Retinal pigment epithelial cell (primary cell): ENCODE data around the gene SND1.

Experiments
- DNase-seq: peaks from one replicate; pipeline ENCODE4 v3.0.0-alpha.2; 2010; ENCODE audit warnings: low read depth
- H3K4me3 ChIP-seq: 2 replicates; pipeline ENCODE4 v1.5.1; 2011; ENCODE audit warnings: mild to moderate bottlenecking, low read length, control low read depth, moderate library complexity
- TF ChIP-seq, protein P1 (sequence below): conservative IDR thresholded peaks from 2 replicates; pipeline ENCODE4 v1.5.1; 2011; ENCODE audit warnings: low read depth, low read length, control low read depth, inconsistent platforms

SND1 gene

DNA sequence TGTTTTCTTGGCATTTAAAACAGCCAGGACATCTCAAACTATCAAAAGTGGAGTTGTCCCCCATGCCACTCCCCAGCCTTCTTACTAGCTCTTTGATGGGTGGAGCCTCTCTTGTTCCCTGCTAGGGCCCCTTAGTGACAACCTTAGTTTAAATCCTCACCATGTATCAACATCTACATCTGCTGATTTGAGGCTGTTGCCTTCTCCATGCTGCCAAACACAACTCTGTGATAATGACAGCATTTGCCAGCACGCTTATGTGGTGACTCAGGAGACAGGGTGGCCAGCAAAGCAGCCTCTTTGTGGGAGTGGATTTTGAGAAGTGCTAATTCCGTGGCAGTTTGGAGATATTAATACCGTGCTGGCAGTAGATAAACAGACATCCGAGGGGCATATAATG is 233.8 kb downstream of the SND1 start:
- peak; percentile 56 for DNase-seq
- H3K4me3 ChIP-seq, result no peak overlapping the region
- TF ChIP-seq, protein P1, sequence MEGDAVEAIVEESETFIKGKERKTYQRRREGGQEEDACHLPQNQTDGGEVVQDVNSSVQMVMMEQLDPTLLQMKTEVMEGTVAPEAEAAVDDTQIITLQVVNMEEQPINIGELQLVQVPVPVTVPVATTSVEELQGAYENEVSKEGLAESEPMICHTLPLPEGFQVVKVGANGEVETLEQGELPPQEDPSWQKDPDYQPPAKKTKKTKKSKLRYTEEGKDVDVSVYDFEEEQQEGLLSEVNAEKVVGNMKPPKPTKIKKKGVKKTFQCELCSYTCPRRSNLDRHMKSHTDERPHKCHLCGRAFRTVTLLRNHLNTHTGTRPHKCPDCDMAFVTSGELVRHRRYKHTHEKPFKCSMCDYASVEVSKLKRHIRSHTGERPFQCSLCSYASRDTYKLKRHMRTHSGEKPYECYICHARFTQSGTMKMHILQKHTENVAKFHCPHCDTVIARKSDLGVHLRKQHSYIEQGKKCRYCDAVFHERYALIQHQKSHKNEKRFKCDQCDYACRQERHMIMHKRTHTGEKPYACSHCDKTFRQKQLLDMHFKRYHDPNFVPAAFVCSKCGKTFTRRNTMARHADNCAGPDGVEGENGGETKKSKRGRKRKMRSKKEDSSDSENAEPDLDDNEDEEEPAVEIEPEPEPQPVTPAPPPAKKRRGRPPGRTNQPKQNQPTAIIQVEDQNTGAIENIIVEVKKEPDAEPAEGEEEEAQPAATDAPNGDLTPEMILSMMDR, result no peak

DNA sequence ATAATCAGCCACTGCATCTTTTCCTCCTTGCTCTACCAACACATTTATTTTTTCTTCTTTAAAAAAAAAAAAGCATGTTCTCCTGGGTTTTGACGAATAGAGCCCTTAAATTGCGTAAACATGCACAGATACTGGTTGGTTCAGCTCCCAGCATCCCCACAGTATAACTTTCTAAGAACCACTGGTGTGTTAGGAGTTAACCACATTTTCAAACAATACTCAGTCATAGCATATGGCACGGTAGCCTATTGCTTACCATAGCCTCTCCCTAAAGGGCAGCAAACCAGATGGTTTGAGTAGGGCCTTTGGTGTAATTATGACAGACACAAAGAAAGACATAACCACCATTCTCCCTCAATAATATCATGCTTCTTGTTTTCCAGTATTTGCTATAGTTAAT is 234.3 kb downstream of the SND1 start:
- TF ChIP-seq, protein P1, result no peak
- H3K4me3 ChIP-seq, result no peak overlapping the region
- DNase-seq, result no peak

DNA sequence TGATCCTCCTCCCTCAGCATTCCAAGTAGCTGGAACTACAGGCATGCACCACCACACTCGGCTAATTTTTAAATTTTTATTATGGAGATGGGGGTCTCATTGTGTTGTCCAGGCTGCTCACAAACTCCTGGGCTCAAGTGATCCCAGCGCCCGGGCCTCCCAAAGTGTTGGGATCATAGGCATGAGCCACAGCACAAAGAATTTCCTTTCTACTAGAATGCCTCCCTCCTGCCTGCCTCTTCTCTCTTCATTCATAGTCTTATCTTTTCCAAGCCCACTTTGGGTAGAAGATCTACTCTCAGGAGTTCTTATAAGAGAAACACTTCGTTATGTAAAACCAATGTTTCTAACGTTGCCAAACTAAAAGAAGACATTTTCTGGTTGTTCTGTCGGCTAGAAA is 235.1 kb downstream of the SND1 start:
- TF ChIP-seq, protein P1, result no peak
- no peak overlapping the region for H3K4me3 ChIP-seq
- DNase-seq, result no peak

DNA sequence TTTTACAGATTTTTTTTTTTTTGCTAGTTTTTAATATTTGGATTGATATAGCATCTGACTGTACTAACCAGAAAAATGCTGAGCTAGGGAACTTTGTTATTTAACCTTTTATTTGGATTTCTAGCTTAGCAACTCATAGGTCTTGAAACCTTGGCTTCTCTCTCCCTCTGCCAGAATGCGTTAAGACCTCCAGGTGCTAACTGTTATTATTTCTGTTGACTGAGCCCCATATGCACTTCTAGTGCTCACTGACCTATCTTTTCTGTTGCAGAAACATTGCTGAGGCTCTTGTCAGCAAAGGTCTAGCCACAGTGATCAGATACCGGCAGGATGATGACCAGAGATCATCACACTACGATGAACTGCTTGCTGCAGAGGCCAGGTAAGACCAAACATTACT is 235.6 kb downstream of the SND1 start:
- no peak overlapping the region for H3K4me3 ChIP-seq
- DNase-seq, result no peak
- TF ChIP-seq, protein P1, result no peak

DNA sequence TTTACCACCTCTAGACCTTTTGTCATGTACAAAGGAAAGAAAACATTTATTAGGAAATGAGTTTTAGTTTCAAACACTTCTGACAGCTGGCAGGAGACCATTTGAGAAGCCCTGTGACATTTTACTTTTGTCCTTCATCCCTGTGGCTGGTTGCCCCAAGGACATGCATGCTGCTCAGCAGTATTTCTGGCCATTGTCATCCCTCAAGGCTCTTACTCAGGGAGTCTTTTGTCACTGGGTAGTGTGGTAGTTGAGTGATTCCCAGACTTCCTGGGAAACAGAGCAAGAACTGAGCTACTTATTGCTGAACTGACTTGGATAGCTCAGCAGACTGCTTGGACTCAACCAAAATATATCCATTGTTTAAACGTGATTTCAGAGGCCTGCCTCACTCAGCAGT is 236.4 kb downstream of the SND1 start:
- TF ChIP-seq, protein P1, result no peak
- H3K4me3 ChIP-seq, result no peak overlapping the region
- DNase-seq, result no peak

DNA sequence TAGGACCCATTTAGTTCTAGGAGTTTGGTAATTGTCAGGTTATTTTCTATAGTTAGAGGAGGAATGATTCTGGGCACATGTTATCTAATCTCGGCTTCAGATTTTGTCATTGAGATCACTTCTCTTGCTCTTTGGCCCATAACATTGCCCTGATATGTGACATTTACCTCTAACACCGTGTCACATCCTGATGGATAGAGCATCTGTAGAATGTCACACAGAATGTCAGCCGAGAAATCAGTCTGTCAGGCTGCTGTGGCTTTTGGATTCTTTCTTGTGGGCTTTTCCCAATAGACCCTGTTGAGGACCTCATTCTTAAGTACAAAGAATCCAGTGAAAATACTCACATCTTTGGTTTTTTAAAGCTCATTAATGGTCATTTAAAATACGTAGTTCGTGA is 236.8 kb downstream of the SND1 start:
- H3K4me3 ChIP-seq, result no peak overlapping the region
- TF ChIP-seq, protein P1, result no peak
- no peak for DNase-seq

DNA sequence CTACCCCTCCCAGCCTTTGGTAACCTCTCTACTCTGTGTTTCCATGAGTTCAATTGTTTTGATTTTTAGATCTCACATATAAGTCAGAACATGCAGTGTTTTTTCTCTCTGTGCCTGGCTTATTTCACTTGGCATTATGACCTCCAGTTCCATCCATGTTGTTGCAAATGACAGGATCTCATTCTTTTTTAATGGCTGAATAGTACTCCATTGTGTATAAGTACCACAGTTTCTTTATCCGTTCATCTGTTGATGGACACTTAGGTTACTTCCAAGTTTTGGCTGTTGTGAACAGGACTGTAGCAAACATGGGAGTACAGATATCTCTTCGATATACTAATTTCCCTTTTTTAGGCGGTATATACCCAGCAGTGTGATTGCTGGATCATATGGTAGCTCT is 237.7 kb downstream of the SND1 start:
- H3K4me3 ChIP-seq, result no peak overlapping the region
- TF ChIP-seq, protein P1, result no peak
- no peak for DNase-seq
